Neural cell (in vitro differentiated cells): ENCODE data around the gene DMXL2. TPM values are rescaled to one million over a fixed set of nuclear protein-coding genes. Genes with fewer than 3 reads are reported as not detected.

Experiments
- H2AFZ ChIP-seq: fragments of 200-600, 300-800 bp; sonication (generic), shearing (Covaris generic); 2 replicates; pipeline ENCODE4 v1.6.0; 2014; ENCODE audit warnings: low read depth, mild to moderate bottlenecking, antibody characterized with exemption, low read length, moderate library complexity
- H3F3A ChIP-seq: fragments of 200-600 bp; shearing (Covaris generic); 2 replicates; pipeline ENCODE4 v1.6.1; 2016; ENCODE audit warnings: mild to moderate bottlenecking, moderate library complexity, mixed read lengths, antibody characterized with exemption, low read length; ENCODE audit not compliant: insufficient read depth, poor library complexity, severe bottlenecking
- H3K27ac ChIP-seq: fragments of 200-600, 300-800 bp; sonication (generic), shearing (Covaris generic); 2 replicates; pipeline ENCODE4 v1.5.1; 2014; ENCODE audit warnings: mild to moderate bottlenecking, low read length, moderate library complexity
- H3K27me3 ChIP-seq: fragments of 300-800, 200-600 bp; sonication (generic), shearing (Covaris generic); 2 replicates; pipeline ENCODE4 v1.6.0; 2014; ENCODE audit warnings: mild to moderate bottlenecking, low read depth, low read length, moderate library complexity; ENCODE audit not compliant: insufficient read depth
- H3K36me3 ChIP-seq: fragments of 300-800, 200-600 bp; sonication (generic), shearing (Covaris generic); 2 replicates; pipeline ENCODE4 v1.5.1; 2014; ENCODE audit warnings: mild to moderate bottlenecking, antibody characterized with exemption, low read length, moderate library complexity; ENCODE audit not compliant: insufficient read depth
- H3K4me2 ChIP-seq: fragments of 300-800, 200-600 bp; sonication (generic), shearing (Covaris generic); 2 replicates; pipeline ENCODE4 v1.6.0; 2014; ENCODE audit warnings: mild to moderate bottlenecking, low read length
- H3K4me3 ChIP-seq: fragments of 300-800, 200-600 bp; sonication (generic), shearing (Covaris generic); 2 replicates; pipeline ENCODE4 v1.5.1; 2014; ENCODE audit warnings: mild to moderate bottlenecking, low read length, moderate library complexity
- H3K79me2 ChIP-seq: fragments of 200-600 bp; shearing (Covaris generic); replicated peaks from 2 replicates; pipeline ENCODE4 v1.6.0; 2014; ENCODE audit warnings: mild to moderate bottlenecking, low read length, moderate library complexity; ENCODE audit not compliant: insufficient read depth
- H3K9ac ChIP-seq: fragments of 300-800, 200-600 bp; sonication (generic), shearing (Covaris generic); 2 replicates; pipeline ENCODE4 v1.6.1; 2016; ENCODE audit warnings: mild to moderate bottlenecking, low read length, mixed read lengths
- H3K9me2 ChIP-seq: fragments of 200-600 bp; shearing (Covaris generic); 2 replicates; pipeline ENCODE4 v1.6.1; 2016; ENCODE audit warnings: mild to moderate bottlenecking, low read length, mixed read lengths; ENCODE audit not compliant: insufficient read depth
- H3K9me3 ChIP-seq: fragments of 200-600, 300-800 bp; sonication (generic), shearing (Covaris generic); 2 replicates; pipeline ENCODE4 v1.6.1; 2016; ENCODE audit warnings: mild to moderate bottlenecking, mixed run types, low read length, moderate library complexity, mixed read lengths
- H4K20me1 ChIP-seq: fragments of 200-600 bp; shearing (Covaris generic); 2 replicates; pipeline ENCODE4 v1.6.1; 2016; ENCODE audit warnings: mild to moderate bottlenecking, mixed run types; ENCODE audit not compliant: insufficient read depth
- EP300 ChIP-seq: fragments of 450-650 bp; conservative IDR thresholded peaks from 2 replicates; pipeline ENCODE4 v1.6.1; 2014; ENCODE audit warnings: antibody characterized with exemption, mild to moderate bottlenecking, moderate library complexity; ENCODE audit not compliant: poor library complexity, severe bottlenecking
- EZH2 ChIP-seq: fragments of 200-600, 300-800 bp; shearing (Covaris generic), sonication (generic); IDR thresholded peaks from 2 replicates; pipeline ENCODE4 v1.6.1; 2014; ENCODE audit warnings: antibody characterized with exemption, low read length, borderline replicate concordance, mild to moderate bottlenecking; ENCODE audit not compliant: insufficient read depth, poor library complexity, severe bottlenecking
- MXI1 ChIP-seq: fragments of 450-650 bp; conservative IDR thresholded peaks from 2 replicates; pipeline ENCODE4 v1.6.1; 2014; ENCODE audit warnings: antibody characterized with exemption, mild to moderate bottlenecking; ENCODE audit not compliant: poor library complexity, severe bottlenecking
- POLR2AphosphoS5 ChIP-seq: IDR thresholded peaks from 2 replicates; pipeline ENCODE4 v1.6.1; 2012
- RAD21 ChIP-seq: fragments of 450-650 bp; conservative IDR thresholded peaks from 2 replicates; pipeline ENCODE4 v1.6.1; 2014; ENCODE audit warnings: antibody characterized with exemption, mild to moderate bottlenecking, moderate library complexity
- SMC3 ChIP-seq: fragments of 450-650 bp; conservative IDR thresholded peaks from 2 replicates; pipeline ENCODE4 v1.6.1; 2014; ENCODE audit warnings: antibody characterized with exemption, mild to moderate bottlenecking, moderate library complexity; ENCODE audit not compliant: poor library complexity
- TAF1 ChIP-seq: IDR thresholded peaks from 2 replicates; pipeline ENCODE4 v1.6.1; 2012; ENCODE audit warnings: low read depth
- polyA plus RNA-seq: library from polyadenylated mRNA; depleted of rRNA; stranded (reverse); fragments of >200 nt; gene quantifications from 2 replicates; pipeline ENCODE4 v1.2.3, GENCODE V29; 2014
- TF ChIP-seq, protein P1 (sequence below): fragments of 450-650 bp; IDR thresholded peaks from 2 replicates; pipeline ENCODE4 v1.5.1; 2014; ENCODE audit warnings: antibody characterized with exemption, mild to moderate bottlenecking, moderate library complexity; ENCODE audit not compliant: poor library complexity, severe bottlenecking
- TF ChIP-seq, protein P2 (sequence below): IDR thresholded peaks from 2 replicates; pipeline ENCODE4 v1.6.1; 2012; ENCODE audit warnings: borderline replicate concordance

Gene DMXL2
- polyA plus RNA-seq, 1 donor from 2014 or later, result 176 TPM

DNA sequence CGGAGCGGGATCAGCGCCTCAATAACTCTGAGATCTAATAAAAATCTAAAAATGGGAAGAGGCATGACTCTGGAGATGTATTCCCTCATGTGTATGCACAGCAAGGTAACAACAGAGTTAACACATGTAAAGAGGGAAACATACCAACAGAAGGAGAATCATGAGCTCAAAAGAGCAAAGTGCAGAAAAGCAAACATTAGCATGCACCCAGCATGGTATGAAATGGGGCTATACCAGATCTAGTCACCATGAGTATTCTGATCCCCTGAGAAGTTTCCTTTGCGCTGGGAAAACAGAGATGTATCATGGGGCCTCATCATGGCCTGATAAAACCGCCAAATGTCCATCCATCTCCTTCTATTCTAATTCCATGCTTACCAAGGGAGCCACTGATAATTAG lies 152.1 kb downstream of the DMXL2 start:
- no peaks in the 10 kb centered on the region for H4K20me1 ChIP-seq
- H3K4me3 ChIP-seq, result no peak overlapping the region
- H3K36me3 ChIP-seq, result peaks cover 22% of the 10 kb centered on the region
- no peaks in the 10 kb centered on the region for H3K9me3 ChIP-seq
- H3K79me2 ChIP-seq, result no peaks in the 10 kb centered on the region
- TF ChIP-seq EP300 (no peak), MXI1 (no peak), SMC3 (no peak), POLR2AphosphoS5 (no peak), RAD21 (no peak), TAF1 (no peak), EZH2 (no peak)
- TF ChIP-seq, protein P1, sequence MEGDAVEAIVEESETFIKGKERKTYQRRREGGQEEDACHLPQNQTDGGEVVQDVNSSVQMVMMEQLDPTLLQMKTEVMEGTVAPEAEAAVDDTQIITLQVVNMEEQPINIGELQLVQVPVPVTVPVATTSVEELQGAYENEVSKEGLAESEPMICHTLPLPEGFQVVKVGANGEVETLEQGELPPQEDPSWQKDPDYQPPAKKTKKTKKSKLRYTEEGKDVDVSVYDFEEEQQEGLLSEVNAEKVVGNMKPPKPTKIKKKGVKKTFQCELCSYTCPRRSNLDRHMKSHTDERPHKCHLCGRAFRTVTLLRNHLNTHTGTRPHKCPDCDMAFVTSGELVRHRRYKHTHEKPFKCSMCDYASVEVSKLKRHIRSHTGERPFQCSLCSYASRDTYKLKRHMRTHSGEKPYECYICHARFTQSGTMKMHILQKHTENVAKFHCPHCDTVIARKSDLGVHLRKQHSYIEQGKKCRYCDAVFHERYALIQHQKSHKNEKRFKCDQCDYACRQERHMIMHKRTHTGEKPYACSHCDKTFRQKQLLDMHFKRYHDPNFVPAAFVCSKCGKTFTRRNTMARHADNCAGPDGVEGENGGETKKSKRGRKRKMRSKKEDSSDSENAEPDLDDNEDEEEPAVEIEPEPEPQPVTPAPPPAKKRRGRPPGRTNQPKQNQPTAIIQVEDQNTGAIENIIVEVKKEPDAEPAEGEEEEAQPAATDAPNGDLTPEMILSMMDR, result no peak
- TF ChIP-seq, protein P2, sequence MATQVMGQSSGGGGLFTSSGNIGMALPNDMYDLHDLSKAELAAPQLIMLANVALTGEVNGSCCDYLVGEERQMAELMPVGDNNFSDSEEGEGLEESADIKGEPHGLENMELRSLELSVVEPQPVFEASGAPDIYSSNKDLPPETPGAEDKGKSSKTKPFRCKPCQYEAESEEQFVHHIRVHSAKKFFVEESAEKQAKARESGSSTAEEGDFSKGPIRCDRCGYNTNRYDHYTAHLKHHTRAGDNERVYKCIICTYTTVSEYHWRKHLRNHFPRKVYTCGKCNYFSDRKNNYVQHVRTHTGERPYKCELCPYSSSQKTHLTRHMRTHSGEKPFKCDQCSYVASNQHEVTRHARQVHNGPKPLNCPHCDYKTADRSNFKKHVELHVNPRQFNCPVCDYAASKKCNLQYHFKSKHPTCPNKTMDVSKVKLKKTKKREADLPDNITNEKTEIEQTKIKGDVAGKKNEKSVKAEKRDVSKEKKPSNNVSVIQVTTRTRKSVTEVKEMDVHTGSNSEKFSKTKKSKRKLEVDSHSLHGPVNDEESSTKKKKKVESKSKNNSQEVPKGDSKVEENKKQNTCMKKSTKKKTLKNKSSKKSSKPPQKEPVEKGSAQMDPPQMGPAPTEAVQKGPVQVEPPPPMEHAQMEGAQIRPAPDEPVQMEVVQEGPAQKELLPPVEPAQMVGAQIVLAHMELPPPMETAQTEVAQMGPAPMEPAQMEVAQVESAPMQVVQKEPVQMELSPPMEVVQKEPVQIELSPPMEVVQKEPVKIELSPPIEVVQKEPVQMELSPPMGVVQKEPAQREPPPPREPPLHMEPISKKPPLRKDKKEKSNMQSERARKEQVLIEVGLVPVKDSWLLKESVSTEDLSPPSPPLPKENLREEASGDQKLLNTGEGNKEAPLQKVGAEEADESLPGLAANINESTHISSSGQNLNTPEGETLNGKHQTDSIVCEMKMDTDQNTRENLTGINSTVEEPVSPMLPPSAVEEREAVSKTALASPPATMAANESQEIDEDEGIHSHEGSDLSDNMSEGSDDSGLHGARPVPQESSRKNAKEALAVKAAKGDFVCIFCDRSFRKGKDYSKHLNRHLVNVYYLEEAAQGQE, result no peak
- no peak overlapping the region for H3K27ac ChIP-seq
- no peaks in the 10 kb centered on the region for H3K27me3 ChIP-seq
- no peak overlapping the region for H2AFZ ChIP-seq
- no peaks in the 10 kb centered on the region for H3F3A ChIP-seq
- no peaks in the 10 kb centered on the region for H3K9me2 ChIP-seq
- no peak overlapping the region for H3K4me2 ChIP-seq
- H3K9ac ChIP-seq, result no peak overlapping the region

DNA sequence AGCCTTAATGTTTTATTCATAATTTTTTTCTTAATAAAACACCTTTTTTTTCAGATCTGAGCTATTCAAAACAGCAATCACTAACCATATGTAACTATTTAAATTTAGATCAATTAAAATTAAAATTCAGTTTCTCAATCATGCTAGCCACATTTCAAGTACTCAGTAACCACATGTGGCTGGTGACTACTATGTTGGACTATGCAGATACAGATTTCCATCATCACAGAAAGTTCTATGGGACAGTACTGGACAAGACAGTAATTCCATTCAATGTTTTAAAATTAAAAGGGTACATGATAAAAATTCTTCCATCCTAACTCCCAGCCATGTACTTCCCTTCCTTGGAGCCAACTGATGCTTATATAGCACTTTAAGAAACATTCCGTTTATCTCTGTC lies 161.8 kb downstream of the DMXL2 start:
- no peaks in the 10 kb centered on the region for H3K9me3 ChIP-seq
- no peak overlapping the region for H3K4me2 ChIP-seq

More for the DNA sequence above, 161.8 kb downstream of the DMXL2 start:
- TF ChIP-seq, protein P1, result no peak
- Histone ChIP-seq H3K27ac (no peak overlapping the region), H2AFZ (no peak overlapping the region), H3K4me3 (no peak overlapping the region), H3K9ac (no peak overlapping the region), H4K20me1 (no peaks in the 10 kb centered on the region), H3K36me3 (peaks cover 16% of the 10 kb centered on the region), H3K27me3 (no peaks in the 10 kb centered on the region), H3K9me2 (no peaks in the 10 kb centered on the region), H3F3A (no peaks in the 10 kb centered on the region), H3K79me2 (no peaks in the 10 kb centered on the region)
